SK-N-SH (cell line): ENCODE data around the gene PIP5KL1. TPM values are rescaled to one million over a fixed set of nuclear protein-coding genes. Genes with fewer than 3 reads are reported as not detected.

ENCODE experiments used
- CTCF ChIA-PET: fragments of 300-600, 350-600 bp; formaldehyde crosslinking; extraction: SDS; loops from one replicate; lab custom pipeline; 2021; lab: Yijun Ruan, JAX
- POLR2A ChIA-PET: fragments of 350-600 bp; sonication (Branson Sonifier 250); formaldehyde crosslinking; extraction: SDS; loops from one replicate; lab custom pipeline; 2020; ENCODE audit warnings: antibody characterized with exemption, inconsistent platforms; lab: Yijun Ruan, JAX
- DNase-seq: peaks from one replicate; pipeline ENCODE4 v3.0.0; 2012
- H2AFZ ChIP-seq: fragments of 200-600 bp; sonication (generic); 2 replicates; pipeline ENCODE4 v1.8.1; 2016; ENCODE audit warnings: antibody characterized with exemption, mild to moderate bottlenecking, low read depth
- H3F3A ChIP-seq: fragments of 200-600 bp; sonication (generic); replicated peaks from 2 replicates; pipeline ENCODE3; 2016; ENCODE audit warnings: antibody characterized with exemption, mild to moderate bottlenecking; ENCODE audit not compliant: insufficient read depth
- H3K27ac ChIP-seq, 2 experiments: fragments of 200-500 bp in 1 of 2; fragments of 200-600 bp in 1 of 2; sonication (Bioruptor generic) in 1 of 2; sonication (generic), shearing (Covaris generic) in 1 of 2; 2 replicates each; pipeline versions ENCODE4 v1.5.1 to v1.6.1; 2014 to 2016; ENCODE audit warnings: low read depth in 2 of 2, inconsistent platforms in 1 of 2, low read length in 1 of 2, mild to moderate bottlenecking in 1 of 2, mixed read lengths in 1 of 2
- H3K27me3 ChIP-seq: fragments of 200-600 bp; sonication (generic), shearing (Covaris generic); 2 replicates; pipeline ENCODE4 v1.6.1; 2016; ENCODE audit warnings: mixed run types; ENCODE audit not compliant: insufficient read depth
- H3K36me3 ChIP-seq, 2 experiments: fragments of 200-500 bp in 1 of 2; fragments of 200-600 bp in 1 of 2; sonication (Bioruptor generic) in 1 of 2; sonication (generic) in 1 of 2; replicated peaks in 1 of 2; 2 replicates each; pipeline versions ENCODE3 to v1.5.1; 2014 to 2016; ENCODE audit warnings: low read length in 1 of 2, mild to moderate bottlenecking in 1 of 2; ENCODE audit not compliant: insufficient read depth in 2 of 2, control insufficient read depth in 1 of 2
- H3K4me1 ChIP-seq, 2 experiments: fragments of 200-500 bp in 1 of 2; fragments of 200-600 bp in 1 of 2; sonication (Bioruptor generic) in 1 of 2; sonication (generic), shearing (Covaris generic) in 1 of 2; 2 replicates each; pipeline versions ENCODE4 v1.5.1 to v1.6.1; 2014 to 2016; ENCODE audit warnings: low read depth in 1 of 2, low read length in 1 of 2, mixed run types in 1 of 2; ENCODE audit not compliant: insufficient read depth in 2 of 2, control insufficient read depth in 1 of 2
- H3K4me2 ChIP-seq: fragments of 200-600 bp; sonication (generic), shearing (Covaris generic); 2 replicates; pipeline ENCODE4 v1.6.1; 2017; ENCODE audit warnings: mixed run types
- H3K4me3 ChIP-seq, 2 experiments: fragments of 200-500 bp in 1 of 2; fragments of 200-600 bp in 1 of 2; sonication (Bioruptor generic) in 1 of 2; sonication (generic), shearing (Covaris generic) in 1 of 2; 2 replicates each; pipeline versions ENCODE4 v1.5.1 to v1.8.1; 2014 to 2016; ENCODE audit warnings: low read depth in 2 of 2, inconsistent platforms in 1 of 2, low read length in 1 of 2, mild to moderate bottlenecking in 1 of 2, mixed read lengths in 1 of 2, moderate library complexity in 1 of 2
- H3K79me2 ChIP-seq: fragments of 200-600 bp; sonication (generic); 2 replicates; pipeline ENCODE4 v1.8.1; 2017; ENCODE audit warnings: mild to moderate bottlenecking; ENCODE audit not compliant: insufficient read depth
- H3K9ac ChIP-seq: fragments of 200-600 bp; sonication (generic); 2 replicates; pipeline ENCODE4 v1.6.1; 2017; ENCODE audit warnings: mixed run types
- H3K9me2 ChIP-seq: fragments of 200-600 bp; sonication (generic); 2 replicates; pipeline ENCODE4 v1.6.1; 2017; ENCODE audit warnings: mixed run types
- H3K9me3 ChIP-seq: fragments of 200-600 bp; sonication (generic); 2 replicates; pipeline ENCODE4 v1.6.1; 2017; ENCODE audit warnings: mixed run types, mild to moderate bottlenecking, moderate library complexity
- H4K20me1 ChIP-seq: fragments of 200-600 bp; sonication (generic); 2 replicates; pipeline ENCODE4 v1.6.1; 2017; ENCODE audit warnings: mild to moderate bottlenecking, mixed run types; ENCODE audit not compliant: insufficient read depth
- CHD2 ChIP-seq: fragments of 150-350 bp; IDR thresholded peaks from 2 replicates; pipeline ENCODE4 v1.6.1; 2018; ENCODE audit warnings: low read length; ENCODE audit not compliant: partially characterized antibody
- EP300 ChIP-seq, 2 experiments: IDR thresholded peaks; 2 replicates each; pipeline versions ENCODE4 v1.4.0 to v1.6.1; 2012; ENCODE audit warnings: borderline replicate concordance in 1 of 2, low read depth in 1 of 2, low read length in 1 of 2
- GABPA ChIP-seq: IDR thresholded peaks from 2 replicates; pipeline ENCODE4 v1.4.0; 2012; ENCODE audit warnings: low read depth, mild to moderate bottlenecking
- GATA2 ChIP-seq: sonication (generic); formaldehyde crosslinking; IDR thresholded peaks from 2 replicates; pipeline ENCODE4 v1.5.0; 2020; ENCODE audit warnings: mild to moderate bottlenecking, missing genetic modification reagents
- JUND ChIP-seq: IDR thresholded peaks from 2 replicates; pipeline ENCODE4 v1.4.0; 2012
- MEF2A ChIP-seq: IDR thresholded peaks from 2 replicates; pipeline ENCODE4 v1.4.0; 2012; ENCODE audit warnings: low read depth, borderline replicate concordance
- MXI1 ChIP-seq: IDR thresholded peaks from 2 replicates; pipeline ENCODE4 v1.6.1; 2012; ENCODE audit warnings: mild to moderate bottlenecking, low read depth, low read length, improper control_type of control experiment
- NRF1 ChIP-seq: IDR thresholded peaks from 2 replicates; pipeline ENCODE4 v1.6.1; 2012; ENCODE audit warnings: low read depth, mild to moderate bottlenecking, low read length
- POLR2AphosphoS5 ChIP-seq: IDR thresholded peaks from 2 replicates; pipeline ENCODE4 v1.6.1; 2012; ENCODE audit warnings: low read depth, low read length
- RAD21 ChIP-seq: IDR thresholded peaks from 2 replicates; pipeline ENCODE4 v1.6.1; 2012; ENCODE audit warnings: mild to moderate bottlenecking, low read length
- RCOR1 ChIP-seq: fragments of 150-350 bp; IDR thresholded peaks from 2 replicates; pipeline ENCODE4 v1.6.1; 2017; ENCODE audit warnings: antibody characterized with exemption, low read length
- RFX5 ChIP-seq: IDR thresholded peaks from 2 replicates; pipeline ENCODE4 v1.6.1; 2012; ENCODE audit warnings: mild to moderate bottlenecking, improper control_type of control experiment, low read length
- RXRA ChIP-seq: IDR thresholded peaks from 2 replicates; pipeline ENCODE4 v1.4.0; 2012; ENCODE audit warnings: low read depth, mild to moderate bottlenecking, borderline replicate concordance
- SIN3A ChIP-seq: IDR thresholded peaks from 2 replicates; pipeline ENCODE4 v1.6.1; 2012; ENCODE audit warnings: low read depth, mild to moderate bottlenecking, low read length, moderate library complexity, borderline replicate concordance
- SMC3 ChIP-seq: IDR thresholded peaks from 2 replicates; pipeline ENCODE4 v1.6.1; 2012; ENCODE audit warnings: low read depth, low read length, improper control_type of control experiment
- TEAD4 ChIP-seq: IDR thresholded peaks from 2 replicates; pipeline ENCODE4 v1.4.0; 2012; ENCODE audit warnings: mild to moderate bottlenecking, borderline replicate concordance; ENCODE audit not compliant: insufficient read depth
- WGBS: methylation state at CpG from one replicate; pipeline ENCODE4 v1.1.6; 2017; ENCODE audit warnings: low lambda C conversion rate; 5-methylcytosine and 5-hydroxymethylcytosine counted together
- polyA plus RNA-seq, 3 experiments: library from polyadenylated mRNA; depleted of rRNA; stranded (reverse); fragments of >200 nt; gene quantifications; 2 replicates each; pipeline ENCODE4 v1.2.3, GENCODE V29; 2012
- TF ChIP-seq, protein P1 (sequence below): IDR thresholded peaks from 2 replicates; pipeline ENCODE4 v1.4.0; 2012; ENCODE audit warnings: low read depth
- TF ChIP-seq, protein P2 (sequence below): fragments of 200-600 bp; sonication (generic); IDR thresholded peaks from 2 replicates; pipeline ENCODE4 v1.6.1; 2017; ENCODE audit warnings: antibody characterized with exemption, mild to moderate bottlenecking, moderate library complexity
- TF ChIP-seq, protein P3 (sequence below): fragments of 150-350 bp; IDR thresholded peaks from 2 replicates; pipeline ENCODE4 v1.6.1; 2017; ENCODE audit warnings: antibody characterized with exemption, low read length, low read depth, borderline replicate concordance

PIP5KL1 gene
- polyA plus RNA-seq, 1 of the 3 experiments (the other 2 are of a cell fraction): 4.0 TPM

DNA sequence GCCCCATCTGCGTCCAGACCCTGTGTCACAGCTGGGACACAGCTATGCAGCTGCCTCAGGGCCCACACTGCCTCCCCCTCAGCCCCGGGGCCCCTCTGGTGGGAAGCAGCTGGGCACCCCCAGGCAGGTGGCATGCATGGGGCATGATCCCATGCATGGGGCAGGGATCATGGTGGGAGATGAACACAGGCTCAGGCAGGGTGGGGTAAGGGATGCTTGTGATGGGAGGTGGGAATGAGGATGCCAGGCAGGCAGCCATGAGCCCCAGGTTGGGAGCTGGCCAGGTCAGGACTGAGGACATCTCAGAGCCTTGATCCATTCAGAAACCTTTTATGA, 30.5 kb upstream of the PIP5KL1 start:
- Histone ChIP-seq H3K4me1 (peaks cover 33 to 56% of the 10 kb centered on the region in 2 experiments), H3K9me3 (no peaks in the 10 kb centered on the region), H3K27me3 (no peaks in the 10 kb centered on the region), H3K79me2 (peaks cover 70% of the 10 kb centered on the region), H3F3A (peaks cover 8% of the 10 kb centered on the region), H3K9ac (no peak overlapping the region), H2AFZ (no peak overlapping the region), H3K9me2 (no peaks in the 10 kb centered on the region), H3K27ac (no peak overlapping the region; a peak in 1 of 4 replicates), H3K4me2 (no peak overlapping the region), H3K4me3 (no peak overlapping the region), H3K36me3 (no peaks in the 10 kb centered on the region), H4K20me1 (peaks cover 9% of the 10 kb centered on the region)
- DNase-seq: no peak
- no CpG with 5 or more reads among the region's 2 CpGs for WGBS
- CTCF ChIA-PET: interaction anchor here (0.9 to 6.2 kb wide), 9 partner anchors 9 to 157 kb away, joined by 3 to 55 read pairs (median 4); no protein-coding TSS in a partner anchor
- TF ChIP-seq, protein P1, sequence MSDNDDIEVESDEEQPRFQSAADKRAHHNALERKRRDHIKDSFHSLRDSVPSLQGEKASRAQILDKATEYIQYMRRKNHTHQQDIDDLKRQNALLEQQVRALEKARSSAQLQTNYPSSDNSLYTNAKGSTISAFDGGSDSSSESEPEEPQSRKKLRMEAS: no peak
- no peak for TF ChIP-seq TEAD4
- TF ChIP-seq RXRA: no peak
- no peak for TF ChIP-seq JUND
- no peak for TF ChIP-seq RFX5
- TF ChIP-seq GABPA: no peak
- TF ChIP-seq, protein P2, sequence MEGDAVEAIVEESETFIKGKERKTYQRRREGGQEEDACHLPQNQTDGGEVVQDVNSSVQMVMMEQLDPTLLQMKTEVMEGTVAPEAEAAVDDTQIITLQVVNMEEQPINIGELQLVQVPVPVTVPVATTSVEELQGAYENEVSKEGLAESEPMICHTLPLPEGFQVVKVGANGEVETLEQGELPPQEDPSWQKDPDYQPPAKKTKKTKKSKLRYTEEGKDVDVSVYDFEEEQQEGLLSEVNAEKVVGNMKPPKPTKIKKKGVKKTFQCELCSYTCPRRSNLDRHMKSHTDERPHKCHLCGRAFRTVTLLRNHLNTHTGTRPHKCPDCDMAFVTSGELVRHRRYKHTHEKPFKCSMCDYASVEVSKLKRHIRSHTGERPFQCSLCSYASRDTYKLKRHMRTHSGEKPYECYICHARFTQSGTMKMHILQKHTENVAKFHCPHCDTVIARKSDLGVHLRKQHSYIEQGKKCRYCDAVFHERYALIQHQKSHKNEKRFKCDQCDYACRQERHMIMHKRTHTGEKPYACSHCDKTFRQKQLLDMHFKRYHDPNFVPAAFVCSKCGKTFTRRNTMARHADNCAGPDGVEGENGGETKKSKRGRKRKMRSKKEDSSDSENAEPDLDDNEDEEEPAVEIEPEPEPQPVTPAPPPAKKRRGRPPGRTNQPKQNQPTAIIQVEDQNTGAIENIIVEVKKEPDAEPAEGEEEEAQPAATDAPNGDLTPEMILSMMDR: no peak
- no peak for TF ChIP-seq RCOR1
- no peak for TF ChIP-seq MEF2A
- no peak for TF ChIP-seq SIN3A
- no peak for TF ChIP-seq MXI1
- no peak for TF ChIP-seq EP300 (IDR thresholded peaks at IDR 0.05; ENCODE audit: borderline replicate concordance in 1 of 2, low read depth in 1 of 2, low read length in 1 of 2)
- TF ChIP-seq CHD2: no peak
- no peak for TF ChIP-seq NRF1
- POLR2A ChIA-PET: no interaction called here

DNA sequence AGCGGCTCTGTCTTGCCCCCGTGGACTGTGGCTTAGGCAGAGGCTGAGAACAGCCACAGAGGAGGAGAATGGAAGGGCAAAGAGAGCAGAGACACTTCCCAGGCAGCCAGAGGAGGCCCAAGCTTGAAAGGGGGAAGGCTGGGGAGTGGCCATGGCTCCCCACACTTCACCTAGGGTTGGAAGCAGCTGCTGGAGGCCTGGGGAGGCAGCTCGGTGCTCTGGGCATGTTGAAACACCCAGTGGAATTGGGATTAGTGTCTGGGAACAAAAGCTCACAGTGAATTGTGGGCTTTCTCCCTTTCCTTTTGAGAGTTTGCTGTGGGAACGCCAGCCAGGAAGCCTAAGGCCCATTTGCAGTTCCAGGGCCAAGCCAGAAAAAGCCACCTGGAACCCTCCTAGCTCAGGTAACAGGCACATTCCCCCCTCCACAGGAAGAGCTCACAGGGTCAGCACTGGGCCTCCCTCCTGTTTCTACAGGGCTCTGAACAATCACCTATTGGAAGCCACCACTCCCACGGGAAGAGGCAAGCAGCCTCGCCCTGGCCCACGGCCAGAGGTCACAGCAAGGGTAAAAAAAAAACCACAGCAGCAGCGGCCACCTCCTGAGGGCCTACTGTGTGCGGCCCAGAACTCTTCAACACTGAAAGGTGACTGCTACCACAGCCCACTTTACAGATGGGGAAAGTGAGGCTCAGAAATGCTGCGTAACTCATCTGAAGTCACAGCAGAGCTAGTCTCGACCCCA, 30.0 kb upstream of the PIP5KL1 start:
- H3K4me2 ChIP-seq: no peak overlapping the region
- no peaks in the 10 kb centered on the region for H3K36me3 ChIP-seq
- no peaks in the 10 kb centered on the region for H3K27me3 ChIP-seq
- H3K4me1 ChIP-seq: peaks cover 31 to 56% of the 10 kb centered on the region in 2 experiments
- DNase-seq: no peak
- H2AFZ ChIP-seq: no peak overlapping the region
- H3F3A ChIP-seq: peaks cover 5% of the 10 kb centered on the region
- peak overlapping the region in 1 of 2 experiments; percentile 58; a peak in 2 of 4 replicates for H3K27ac ChIP-seq
- peaks cover 15% of the 10 kb centered on the region for H4K20me1 ChIP-seq
- H3K9ac ChIP-seq: no peak overlapping the region
- H3K9me2 ChIP-seq: no peaks in the 10 kb centered on the region
- no peak overlapping the region for H3K4me3 ChIP-seq
- ChIA-PET POLR2A (no interaction called here), CTCF (interaction anchor here (0.9 to 6.2 kb wide), 7 partner anchors 8 to 86 kb away, joined by 3 to 55 read pairs (median 5); no protein-coding TSS in a partner anchor)
- 84% methylated on average over 8 of the region's 11 CpGs for WGBS
- TF ChIP-seq RXRA (no peak), POLR2AphosphoS5 (no peak), RAD21 (no peak), GABPA (no peak), CHD2 (no peak), SMC3 (no peak), JUND (no peak), EP300 (IDR thresholded peaks at IDR 0.05; ENCODE audit: borderline replicate concordance in 1 of 2, low read depth in 1 of 2, low read length in 1 of 2) (no peak), GATA2 (CRISPR knock-in tag) (no peak)
- TF ChIP-seq, protein P3, sequence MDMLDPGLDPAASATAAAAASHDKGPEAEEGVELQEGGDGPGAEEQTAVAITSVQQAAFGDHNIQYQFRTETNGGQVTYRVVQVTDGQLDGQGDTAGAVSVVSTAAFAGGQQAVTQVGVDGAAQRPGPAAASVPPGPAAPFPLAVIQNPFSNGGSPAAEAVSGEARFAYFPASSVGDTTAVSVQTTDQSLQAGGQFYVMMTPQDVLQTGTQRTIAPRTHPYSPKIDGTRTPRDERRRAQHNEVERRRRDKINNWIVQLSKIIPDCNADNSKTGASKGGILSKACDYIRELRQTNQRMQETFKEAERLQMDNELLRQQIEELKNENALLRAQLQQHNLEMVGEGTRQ: no peak
- TF ChIP-seq, protein P1: no peak
- H3K9me3 ChIP-seq: no peaks in the 10 kb centered on the region
- H3K79me2 ChIP-seq: peaks cover 75% of the 10 kb centered on the region
